K562 (cell line): ENCODE measurements around the gene SLX4IP. TPM values are rescaled to one million over a fixed set of nuclear protein-coding genes. Genes with fewer than 3 reads are reported as not detected.

Experiments
- ATAC-seq: fragments of 200-7000 bp; cut with Tn5 transposase; 3 replicates; pipeline ENCODE4 v1.9.1; 2020; ENCODE audit warnings: moderate library complexity
- BruUV-seq: library from RNA; stranded (reverse); fragments of 400-500 nt; replicated peaks from 2 replicates; lab custom pipeline; 2021; lab: Mats Ljungman, UMichigan
- CTCF ChIA-PET: fragments of 300-600 bp; formaldehyde crosslinking; extraction: SDS; loops from one replicate; lab custom pipeline; 2021; ENCODE audit warnings: low intra/inter-chr PET ratio; lab: Yijun Ruan, JAX
- POLR2A ChIA-PET: fragments of 300-600, 350-650 bp; sonication (Branson Sonifier 250); formaldehyde crosslinking; extraction: SDS; loops from one replicate; lab custom pipeline; 2021; ENCODE audit warnings: antibody characterized with exemption, inconsistent platforms; lab: Yijun Ruan, JAX
- DNase-seq, 4 experiments: peaks; one replicate each; pipeline versions ENCODE4 v3.0.0 to v3.0.0-alpha.2; 2011 to 2018; ENCODE audit warnings: low spot score in 3 of 4, mixed read lengths in 3 of 4; ENCODE audit errors: extremely low read depth in 1 of 4
- FAIRE-seq: peaks from 2 replicates; lab custom pipeline; 2011; peaks lifted over from hg19 to GRCh38; lab: Jason Lieb, UNC
- H2AFZ ChIP-seq: 2 replicates; pipeline ENCODE4 v1.6.0; 2011; ENCODE audit warnings: low read depth, low read length, control low read depth, inconsistent platforms
- H3K27ac ChIP-seq: fragments of 200-600 bp; 3 replicates; pipeline ENCODE4 v1.8.0; 2011; ENCODE audit warnings: low read depth, mild to moderate bottlenecking, control low read depth, inconsistent platforms, low read length, moderate library complexity, mixed read lengths; ENCODE audit errors: extremely low read depth
- H3K27me3 ChIP-seq, 2 experiments: fragments of 300-600 bp in 1 of 2; 2 replicates in 1 of 2; 3 replicates in 1 of 2; pipeline versions ENCODE4 v1.6.0 to v1.8.0; 2011; ENCODE audit warnings: inconsistent platforms in 2 of 2, low read length in 2 of 2, mild to moderate bottlenecking in 1 of 2, mixed read lengths in 1 of 2, moderate library complexity in 1 of 2; ENCODE audit not compliant: control insufficient read depth in 2 of 2, insufficient read depth in 2 of 2
- H3K36me3 ChIP-seq: fragments of 300-600 bp; 3 replicates; pipeline ENCODE4 v1.8.0; 2011; ENCODE audit warnings: mild to moderate bottlenecking, low read length, inconsistent platforms; ENCODE audit not compliant: control insufficient read depth, insufficient read depth
- H3K4me1 ChIP-seq, 2 experiments: fragments of 200-600 bp in 1 of 2; replicated peaks in 1 of 2; 2 replicates in 1 of 2; 3 replicates in 1 of 2; pipeline versions ENCODE4 v1.5.1 to v1.8.0; 2011; ENCODE audit warnings: inconsistent platforms in 2 of 2, low read length in 2 of 2, mild to moderate bottlenecking in 1 of 2, mixed read lengths in 1 of 2, moderate library complexity in 1 of 2; ENCODE audit not compliant: control insufficient read depth in 2 of 2, insufficient read depth in 2 of 2
- H3K4me2 ChIP-seq: 2 replicates; pipeline ENCODE4 v1.6.1; 2011; ENCODE audit warnings: low read length, control low read depth, inconsistent platforms, mixed read lengths; ENCODE audit not compliant: insufficient read depth
- H3K4me3 ChIP-seq: fragments of 200-600 bp; sonication (generic), shearing (Covaris generic); 2 replicates; pipeline ENCODE4 v1.5.1; 2016; ENCODE audit warnings: control low read depth, inconsistent platforms
- H3K79me2 ChIP-seq: fragments of 200-600 bp; 3 replicates; pipeline ENCODE4 v1.8.0; 2011; ENCODE audit warnings: low read length, inconsistent platforms; ENCODE audit not compliant: control insufficient read depth, insufficient read depth
- H3K9ac ChIP-seq, 2 experiments: 2 replicates each; pipeline versions ENCODE4 v1.6.0 to v1.6.1; 2011; ENCODE audit warnings: low read depth in 2 of 2, low read length in 2 of 2, control low read depth in 1 of 2, inconsistent platforms in 1 of 2, mild to moderate bottlenecking in 1 of 2, mixed read lengths in 1 of 2; ENCODE audit not compliant: insufficient read depth in 1 of 2
- H3K9me1 ChIP-seq: one replicate; pipeline ENCODE4 v1.6.0; 2011; ENCODE audit warnings: inconsistent platforms, mild to moderate bottlenecking, low read length, moderate library complexity; ENCODE audit not compliant: control insufficient read depth, insufficient read depth
- H3K9me3 ChIP-seq: replicated peaks from 2 replicates; pipeline ENCODE4 v1.5.1; 2011; ENCODE audit warnings: low read depth, low read length, inconsistent platforms; ENCODE audit not compliant: control insufficient read depth, insufficient read depth
- H4K20me1 ChIP-seq: replicated peaks from 2 replicates; pipeline ENCODE4 v1.6.1; 2011; ENCODE audit warnings: low read length, inconsistent platforms, mixed read lengths; ENCODE audit not compliant: control insufficient read depth, insufficient read depth
- CUX1 ChIP-seq: fragments of 200-800 bp; sonication (Bioruptor generic); IDR thresholded peaks from 2 replicates; pipeline ENCODE4 v1.6.1; 2016; ENCODE audit warnings: missing genetic modification characterization, missing compliant biosample characterization
- GATA2 ChIP-seq: sonication (generic); formaldehyde crosslinking; IDR thresholded peaks from 2 replicates; pipeline ENCODE4 v1.4.0; 2020; ENCODE audit warnings: mild to moderate bottlenecking, missing genetic modification reagents
- GTF2F1 ChIP-seq: IDR thresholded peaks from 2 replicates; pipeline ENCODE4 v1.6.1; 2011; ENCODE audit warnings: low read depth, low read length, improper control_type of control experiment
- KDM5B ChIP-seq: fragments of 200-600 bp; sonication (generic); IDR thresholded peaks from 2 replicates; pipeline ENCODE4 v1.6.1; 2012; ENCODE audit warnings: low read depth, mild to moderate bottlenecking, moderate library complexity, low read length, control low read depth, inconsistent platforms; ENCODE audit not compliant: insufficient replicate concordance
- L3MBTL2 ChIP-seq: fragments of 450-650 bp; IDR thresholded peaks from 2 replicates; pipeline ENCODE4 v1.6.1; 2016; ENCODE audit warnings: mild to moderate bottlenecking, moderate library complexity
- USF1 ChIP-seq: sonication (generic); formaldehyde crosslinking; IDR thresholded peaks from 2 replicates; pipeline ENCODE4 v1.9.0; 2022; ENCODE audit warnings: mild to moderate bottlenecking, missing genetic modification reagents
- ZNF217 ChIP-seq: sonication (generic); formaldehyde crosslinking; IDR thresholded peaks from 2 replicates; pipeline ENCODE4 v1.8.0; 2022; ENCODE audit warnings: mild to moderate bottlenecking, missing genetic modification reagents
- ZNF253 ChIP-seq: fragments of 250-450 bp; sonication (Bioruptor Pico); conservative IDR thresholded peaks from 2 replicates; pipeline ENCODE4 v1.6.1; 2021; ENCODE audit warnings: mild to moderate bottlenecking
- ZNF57 ChIP-seq: fragments of 450-650 bp; formaldehyde crosslinking; IDR thresholded peaks from 2 replicates; pipeline ENCODE4 v1.4.0; 2020; ENCODE audit warnings: mild to moderate bottlenecking, moderate library complexity
- ZNF589 ChIP-seq: fragments of 200-800 bp; sonication (Bioruptor generic); IDR thresholded peaks from 2 replicates; pipeline ENCODE4 v1.6.1; 2016; ENCODE audit warnings: low read depth, missing genetic modification characterization, missing compliant biosample characterization
- WGBS: fragments of 100-300 bp; shearing (Covaris generic); methylation state at CpG from one replicate; pipeline ENCODE4 v1.1.6; 2016; ENCODE audit warnings: low coverage, mixed read lengths; ENCODE audit not compliant: insufficient coverage; ENCODE audit errors: missing lambda C conversion rate; 5-methylcytosine and 5-hydroxymethylcytosine counted together
- in situ Hi-C: fragments of 300-500 bp; cut with MboI; formaldehyde crosslinking; loops from 4 replicates; pipeline ENCODE4 v1.15.0; 2018; ENCODE audit warnings: inconsistent platforms, mixed read lengths
- intact Hi-C: fragments of 100-400 bp; cut with micrococcal nuclease; formaldehyde crosslinking; loops from 2 replicates; pipeline ENCODE4 v1.14.2; 2022
- polyA plus RNA-seq, 8 experiments: library from polyadenylated mRNA; depleted of rRNA in 4 of 8; stranded (reverse) in 5 of 8; unstranded in 3 of 8; fragments of >200 nt; fragmentation: Nextera tagmentation in 2 of 8; fragmentation: Illumina TruSeq in 1 of 8; extraction: Ambion mirVana in 2 of 8; extraction: Trizol in 1 of 8; gene quantifications; 2 replicates each; pipeline versions ENCODE4 v1.2.1 to v1.2.3, GENCODE V29; 2011 to 2014; ENCODE audit warnings: inconsistent platforms in 1 of 8, missing spikeins in 1 of 8
- total RNA-seq, 7 experiments: library from RNA; depleted of rRNA in 6 of 7; stranded (reverse); fragments of >200 nt in 6 of 7; fragmentation: Illumina TruSeq in 2 of 7; extraction: Trizol in 2 of 7; gene quantifications; 2 replicates each; pipeline versions ENCODE4 v1.2.1 to v1.2.3, GENCODE V29; 2011 to 2021; ENCODE audit warnings: low replicate concordance in 1 of 7

Gene SLX4IP
- total and polyA plus RNA-seq, 9 of the 15 experiments (the other 6 are each of a cell fraction or from before 2014, with no cell fraction given), result 1.5 to 5.9 (median 3.5) TPM

DNA sequence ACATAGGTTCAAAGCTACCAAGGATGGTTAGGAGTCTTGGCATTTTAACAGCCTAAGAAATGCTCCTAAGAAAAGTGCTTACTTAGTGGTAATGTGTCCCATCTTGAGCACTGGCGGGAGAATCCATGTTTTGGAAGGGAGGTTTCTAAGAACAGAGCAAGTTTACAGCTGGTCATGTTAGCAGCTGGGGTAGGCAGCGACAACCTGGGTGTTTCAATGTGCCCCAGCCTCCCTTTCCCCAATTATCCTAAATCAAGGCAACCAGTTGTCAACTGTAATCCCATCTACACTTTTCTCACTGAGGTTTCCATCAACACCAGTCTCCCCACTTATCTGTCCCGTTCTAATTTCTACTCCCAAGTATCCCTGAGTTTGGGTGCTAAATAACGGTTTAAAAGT, 240.3 kb downstream of the SLX4IP start:
- CTCF ChIA-PET, result no interaction called here
- POLR2A ChIA-PET, result interaction anchor here (0.6 to 0.7 kb wide), 2 partner anchors 14 to 233 kb away, joined by 3 to 4 read pairs; no protein-coding TSS in a partner anchor
- DNase-seq (no peak), FAIRE-seq (no peak), ATAC-seq (no peak)
- Histone ChIP-seq H3K9ac (no peak overlapping the region), H3K4me1 (peaks cover 0 to 35% of the 10 kb centered on the region in 2 experiments; a peak in 2 of 5 replicates), H3K79me2 (no peaks in the 10 kb centered on the region), H2AFZ (no peak overlapping the region), H3K9me1 (no peaks in the 10 kb centered on the region), H3K4me2 (no peak overlapping the region), H3K9me3 (no peaks in the 10 kb centered on the region), H4K20me1 (no peaks in the 10 kb centered on the region), H3K27me3 (peaks cover 3 to 27% of the 10 kb centered on the region in 2 experiments), H3K36me3 (no peaks in the 10 kb centered on the region), H3K4me3 (no peak overlapping the region), H3K27ac (no peak overlapping the region)
- 20% methylated on average over 4 of the region's 4 CpGs for WGBS
- in situ Hi-C loops, result no loop called here
- intact Hi-C loops, result loop anchor here (2.0 kb wide), 1 partner anchor 21 kb away; no protein-coding TSS in a partner anchor
- BruUV-seq, result no TSS peak
- no peak for TF ChIP-seq GATA2 (CRISPR knock-in tag)
- TF ChIP-seq ZNF253 (CRISPR knock-in tag), result no peak
- TF ChIP-seq ZNF217 (CRISPR knock-in tag), result no peak
- no peak for TF ChIP-seq GTF2F1
- TF ChIP-seq CUX1 (CRISPR knock-in tag), result no peak
- TF ChIP-seq ZNF57, result no peak
- no peak for TF ChIP-seq L3MBTL2
- no peak for TF ChIP-seq ZNF589 (CRISPR knock-in tag)
- no peak for TF ChIP-seq KDM5B
- TF ChIP-seq USF1 (CRISPR knock-in tag), result no peak
